GM21717 (cell line): ENCODE results near the gene CPLX1.

Source experiments
- ATAC-seq: cut with Tn5 transposase; IDR thresholded peaks from one replicate; pipeline ENCODE4 v1.9.1; 2021; ENCODE audit warnings: mild to moderate bottlenecking, moderate library complexity; ENCODE audit not compliant: unreplicated experiment

The CPLX1 gene

GRCh38 chr4:825971-826330 is at the start of gene CPLX1:
CPLX1 (minus strand) TSS chr4:826129; CDS start chr4:824522, 1,607 bp downstream.
- no peak for ATAC-seq

- no peak for ATAC-seq
Measured at GRCh38 chr4:874971-875817, 49.3 kb upstream of the CPLX1 start.

- ATAC-seq: no peak
Measured at GRCh38 chr4:874056-874455, 48.1 kb upstream of the CPLX1 start.

GRCh38 chr4:872241-872981 is 46.5 kb upstream of the CPLX1 start:
- no peak for ATAC-seq

GRCh38 chr4:871484-871883 is 45.6 kb upstream of the CPLX1 start:
- no peak for ATAC-seq

- ATAC-seq: no peak
Measured at GRCh38 chr4:870951-871350, 45.0 kb upstream of the CPLX1 start.

GRCh38 chr4:869776-870175 is 43.8 kb upstream of the CPLX1 start:
- ATAC-seq: no peak

GRCh38 chr4:868421-868820 is 42.5 kb upstream of the CPLX1 start:
- ATAC-seq: no peak

GRCh38 chr4:867526-868250 is 41.8 kb upstream of the CPLX1 start:
- ATAC-seq: no peak

GRCh38 chr4:866761-867390 is 40.9 kb upstream of the CPLX1 start:
- no peak for ATAC-seq

- no peak for ATAC-seq
Measured at GRCh38 chr4:866068-866760, 40.3 kb upstream of the CPLX1 start.

- ATAC-seq: no peak
Measured at GRCh38 chr4:865572-865971, 39.6 kb upstream of the CPLX1 start.

- no peak for ATAC-seq
Measured at GRCh38 chr4:865121-865465, 39.2 kb upstream of the CPLX1 start.

GRCh38 chr4:864456-865120 is 38.7 kb upstream of the CPLX1 start:
- ATAC-seq: no peak

- ATAC-seq: no peak
Measured at GRCh38 chr4:860561-860960, 34.6 kb upstream of the CPLX1 start.

GRCh38 chr4:859496-859895 is 33.6 kb upstream of the CPLX1 start:
- no peak for ATAC-seq

GRCh38 chr4:858831-859451 is 33.0 kb upstream of the CPLX1 start:
- no peak for ATAC-seq

- ATAC-seq: no peak
Measured at GRCh38 chr4:858041-858481, 32.1 kb upstream of the CPLX1 start.

- no peak for ATAC-seq
Measured at GRCh38 chr4:857461-857860, 31.5 kb upstream of the CPLX1 start.
